ENCODE measurements around the gene TPM4. TPM values are rescaled to one million over a fixed set of nuclear protein-coding genes. Genes with fewer than 3 reads are reported as not detected.
"Not testable (repeated sequence)": the region's sequence is repeated elsewhere in the genome, so short reads cannot be mapped to it uniquely, and the experiment has no call there.

Gene TPM4
- polyA plus RNA-seq, 1 donor from 2014 or later = 119 TPM

GRCh38 chr19:16027528-16027927, 48.8 kb upstream of the TPM4 start:
- no peaks in the 10 kb centered on the region for H3K9me3 ChIP-seq (ENCODE audit: low read length)
- no peak overlapping the region for H3K4me3 ChIP-seq (ENCODE audit: low read length)
- no peak overlapping the region for H3K4me2 ChIP-seq (ENCODE audit: low read length)
- H3K79me2 ChIP-seq (replicated peaks; ENCODE audit: insufficient read depth, low read length) = no peaks in the 10 kb centered on the region
- no peaks in the 10 kb centered on the region for H3F3A ChIP-seq (ENCODE audit: insufficient read depth, low read length, poor library complexity, severe bottlenecking)
- H3K27ac ChIP-seq (ENCODE audit: low read length) = no peak overlapping the region
- no peaks in the 10 kb centered on the region for H3K36me3 ChIP-seq (ENCODE audit: insufficient read depth, low read length)
- no peaks in the 10 kb centered on the region for H3K9me2 ChIP-seq (ENCODE audit: insufficient read depth, low read length)
- TF ChIP-seq CTCF (IDR thresholded peaks at IDR 0.05; ENCODE audit: poor library complexity, severe bottlenecking) (no peak), TAF1 (IDR thresholded peaks at IDR 0.05; ENCODE audit: low read depth) (no peak), MXI1 (conservative IDR thresholded peaks at IDR 0.05; ENCODE audit: poor library complexity, severe bottlenecking) (no peak), RAD21 (conservative IDR thresholded peaks at IDR 0.05) (no peak), POLR2AphosphoS5 (IDR thresholded peaks at IDR 0.05) (no peak), EP300 (conservative IDR thresholded peaks at IDR 0.05; ENCODE audit: poor library complexity, severe bottlenecking) (no peak), SMC3 (conservative IDR thresholded peaks at IDR 0.05; ENCODE audit: poor library complexity) (no peak), EZH2 (IDR thresholded peaks at IDR 0.05; ENCODE audit: borderline replicate concordance, insufficient read depth, low read length, poor library complexity, severe bottlenecking) (no peak)
- TF ChIP-seq, protein P1, sequence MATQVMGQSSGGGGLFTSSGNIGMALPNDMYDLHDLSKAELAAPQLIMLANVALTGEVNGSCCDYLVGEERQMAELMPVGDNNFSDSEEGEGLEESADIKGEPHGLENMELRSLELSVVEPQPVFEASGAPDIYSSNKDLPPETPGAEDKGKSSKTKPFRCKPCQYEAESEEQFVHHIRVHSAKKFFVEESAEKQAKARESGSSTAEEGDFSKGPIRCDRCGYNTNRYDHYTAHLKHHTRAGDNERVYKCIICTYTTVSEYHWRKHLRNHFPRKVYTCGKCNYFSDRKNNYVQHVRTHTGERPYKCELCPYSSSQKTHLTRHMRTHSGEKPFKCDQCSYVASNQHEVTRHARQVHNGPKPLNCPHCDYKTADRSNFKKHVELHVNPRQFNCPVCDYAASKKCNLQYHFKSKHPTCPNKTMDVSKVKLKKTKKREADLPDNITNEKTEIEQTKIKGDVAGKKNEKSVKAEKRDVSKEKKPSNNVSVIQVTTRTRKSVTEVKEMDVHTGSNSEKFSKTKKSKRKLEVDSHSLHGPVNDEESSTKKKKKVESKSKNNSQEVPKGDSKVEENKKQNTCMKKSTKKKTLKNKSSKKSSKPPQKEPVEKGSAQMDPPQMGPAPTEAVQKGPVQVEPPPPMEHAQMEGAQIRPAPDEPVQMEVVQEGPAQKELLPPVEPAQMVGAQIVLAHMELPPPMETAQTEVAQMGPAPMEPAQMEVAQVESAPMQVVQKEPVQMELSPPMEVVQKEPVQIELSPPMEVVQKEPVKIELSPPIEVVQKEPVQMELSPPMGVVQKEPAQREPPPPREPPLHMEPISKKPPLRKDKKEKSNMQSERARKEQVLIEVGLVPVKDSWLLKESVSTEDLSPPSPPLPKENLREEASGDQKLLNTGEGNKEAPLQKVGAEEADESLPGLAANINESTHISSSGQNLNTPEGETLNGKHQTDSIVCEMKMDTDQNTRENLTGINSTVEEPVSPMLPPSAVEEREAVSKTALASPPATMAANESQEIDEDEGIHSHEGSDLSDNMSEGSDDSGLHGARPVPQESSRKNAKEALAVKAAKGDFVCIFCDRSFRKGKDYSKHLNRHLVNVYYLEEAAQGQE (IDR thresholded peaks at IDR 0.05; ENCODE audit: borderline replicate concordance) = no peak
- H3K9ac ChIP-seq (ENCODE audit: low read length) = no peak overlapping the region
- no peaks in the 10 kb centered on the region for H3K27me3 ChIP-seq (ENCODE audit: insufficient read depth, low read depth, low read length)
- no peaks in the 10 kb centered on the region for H4K20me1 ChIP-seq (ENCODE audit: insufficient read depth)
- H2AFZ ChIP-seq (ENCODE audit: low read depth, low read length) = no peak overlapping the region

- not testable (repeated sequence) for H3K4me3 ChIP-seq (ENCODE audit: low read length)
Observed at GRCh38 chr19:16030155-16030554, 46.1 kb upstream of the TPM4 start.

More at GRCh38 chr19:16030155-16030554, 46.1 kb upstream of the TPM4 start:
- not testable (repeated sequence) for H3K27ac ChIP-seq (ENCODE audit: low read length); H3K9me3 ChIP-seq (ENCODE audit: low read length); H2AFZ ChIP-seq (ENCODE audit: low read depth, low read length); H3K9me2 ChIP-seq (ENCODE audit: insufficient read depth, low read length); H3K79me2 ChIP-seq (replicated peaks; ENCODE audit: insufficient read depth, low read length); H4K20me1 ChIP-seq (ENCODE audit: insufficient read depth); H3F3A ChIP-seq (ENCODE audit: insufficient read depth, low read length, poor library complexity, severe bottlenecking); H3K4me2 ChIP-seq (ENCODE audit: low read length); H3K36me3 ChIP-seq (ENCODE audit: insufficient read depth, low read length); H3K27me3 ChIP-seq (ENCODE audit: insufficient read depth, low read depth, low read length); H3K9ac ChIP-seq (ENCODE audit: low read length)
